HG03045 (cell line): ENCODE measurements around the gene ZFAND2A.
"Not testable (repeated sequence)": the region's sequence is repeated elsewhere in the genome, so short reads cannot be mapped to it uniquely, and the experiment has no call there.

Experiments used
- ATAC-seq: cut with Tn5 transposase; IDR thresholded peaks from one replicate; pipeline ENCODE4 v1.9.1; 2021; ENCODE audit warnings: mild to moderate bottlenecking, moderate library complexity; ENCODE audit not compliant: unreplicated experiment

ZFAND2A gene

DNA sequence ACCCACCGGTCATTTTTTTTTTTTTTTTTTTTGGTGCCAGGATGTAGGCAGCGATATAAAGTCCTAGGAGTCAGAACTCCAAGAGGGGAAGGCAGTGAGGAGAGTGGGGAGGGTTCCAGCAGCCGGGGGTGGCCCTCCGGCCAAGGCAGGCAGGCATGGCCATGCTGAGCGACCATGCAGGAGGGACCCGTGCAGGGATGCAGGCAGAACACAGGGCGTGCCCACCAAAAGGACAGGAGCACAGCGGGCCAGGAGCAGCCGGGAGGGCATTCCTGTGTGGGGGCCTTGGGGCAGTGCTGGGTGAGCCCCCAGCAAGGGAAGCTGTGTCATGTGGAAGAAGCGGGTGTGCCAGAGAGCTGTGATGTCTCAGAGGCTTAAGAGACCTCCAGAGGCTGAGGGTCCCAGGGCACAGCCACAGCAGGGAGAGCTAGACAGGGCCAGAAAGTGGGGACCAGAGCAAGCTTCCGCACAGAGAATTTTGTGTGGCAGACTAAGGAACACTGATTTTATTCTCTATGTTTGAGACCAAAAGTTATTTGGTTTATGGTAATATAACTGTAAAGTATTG, 5.7 kb downstream of the ZFAND2A start:
- no peak for ATAC-seq

DNA sequence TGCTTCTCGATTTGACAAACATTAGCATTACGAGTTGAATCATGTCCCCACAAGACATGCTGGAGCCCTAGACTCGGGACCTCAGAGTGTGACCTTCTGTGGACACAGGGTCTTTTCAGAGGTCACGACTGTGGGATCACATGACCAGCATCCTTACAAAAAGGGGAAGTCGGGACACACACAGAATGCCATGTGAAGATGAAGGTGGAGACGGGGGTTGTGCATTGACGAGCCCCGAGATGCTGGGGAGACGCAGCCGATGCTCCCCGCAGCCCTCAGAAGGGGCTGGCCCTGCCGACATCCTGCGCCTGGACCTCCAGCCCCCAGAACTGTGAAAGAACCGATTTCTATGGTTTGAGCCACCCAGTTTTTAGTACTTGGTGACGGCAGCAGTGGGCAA, 7.5 kb downstream of the ZFAND2A start:
- ATAC-seq: no peak

DNA sequence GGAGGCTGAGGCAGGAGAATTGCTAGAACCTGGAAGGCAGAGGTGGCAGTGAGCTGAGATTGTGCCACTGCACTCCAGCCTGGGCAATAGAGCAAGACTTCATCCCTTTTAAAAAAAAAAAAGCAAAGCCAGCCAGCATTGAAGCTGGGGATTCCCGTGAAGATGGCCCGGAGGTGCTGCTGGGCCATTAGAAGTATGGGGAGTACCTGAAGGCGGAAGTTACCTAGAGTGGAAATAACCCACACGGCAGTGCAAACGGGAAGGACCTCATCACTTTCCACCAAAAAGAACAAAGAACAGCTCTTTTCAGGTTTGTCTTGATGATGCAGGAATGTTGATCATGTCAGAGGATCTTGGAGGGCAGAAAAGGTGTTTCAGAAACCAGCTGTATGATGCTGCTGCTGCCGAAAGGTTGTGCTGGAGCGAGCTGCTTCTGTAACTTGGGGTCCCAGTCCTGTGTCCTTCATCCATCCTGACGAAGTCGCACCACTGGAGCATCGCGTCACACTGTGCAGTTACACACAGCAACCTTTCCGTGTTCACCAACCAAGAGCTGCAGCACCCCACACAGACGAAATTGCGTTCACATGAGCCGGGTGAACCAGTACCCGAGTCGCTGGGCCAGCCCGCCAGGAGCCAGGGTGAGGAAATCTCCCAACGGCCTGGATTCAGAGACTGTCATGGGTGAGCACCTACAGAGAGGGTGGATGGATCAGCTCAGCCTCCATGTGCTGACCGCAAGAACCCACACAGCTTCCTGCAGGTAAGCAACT, 8.2 kb downstream of the ZFAND2A start:
- no peak for ATAC-seq

DNA sequence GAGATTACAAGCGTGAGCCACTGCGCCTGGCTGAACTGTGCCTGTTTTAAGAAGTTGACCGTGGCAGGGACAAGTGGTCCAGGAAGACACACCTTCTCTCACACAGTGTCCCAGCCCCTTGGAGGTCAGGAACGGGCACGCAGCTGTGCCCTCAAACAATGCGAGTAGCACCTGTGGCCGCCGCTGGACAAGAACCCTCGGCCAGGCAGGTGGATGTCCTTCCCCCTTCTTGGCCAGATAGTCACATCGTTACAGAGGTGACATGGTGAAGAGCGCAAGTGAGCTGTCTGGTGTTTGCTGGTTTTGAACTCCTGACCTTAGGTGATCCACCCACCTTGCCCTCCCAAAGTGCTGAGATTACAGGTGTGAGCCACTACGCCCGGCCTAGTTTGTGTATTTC, 8.8 kb downstream of the ZFAND2A start:
- ATAC-seq: no peak

DNA sequence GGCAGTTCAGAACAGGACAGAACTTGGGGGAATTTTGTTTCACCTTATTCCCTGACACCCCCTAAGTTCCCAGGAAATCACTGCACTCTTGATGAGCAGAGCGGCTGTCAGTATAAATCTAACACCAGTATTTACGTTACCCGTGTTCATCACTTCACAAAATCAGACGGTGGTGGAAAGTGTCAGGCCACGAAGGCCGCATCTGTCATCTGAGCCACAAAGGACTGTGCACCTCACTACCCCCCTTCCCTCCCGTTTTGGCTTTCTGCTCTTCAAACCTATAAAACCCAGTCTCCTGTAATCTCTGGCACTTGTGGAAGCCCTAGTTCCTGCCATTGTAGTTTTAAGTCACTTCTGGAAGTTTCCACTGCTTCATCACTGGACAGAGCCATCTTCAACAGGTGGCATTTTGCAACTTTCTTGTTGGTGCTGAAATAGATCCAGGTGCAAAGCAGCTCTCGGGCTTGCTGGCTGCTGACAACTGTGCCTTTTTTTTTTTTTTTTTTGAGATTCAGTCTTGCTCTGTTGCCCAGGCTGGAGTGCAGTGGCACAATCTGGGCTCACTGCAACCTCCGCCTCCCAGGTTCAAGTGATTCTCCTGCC, 9.5 kb downstream of the ZFAND2A start:
- no peak for ATAC-seq

DNA sequence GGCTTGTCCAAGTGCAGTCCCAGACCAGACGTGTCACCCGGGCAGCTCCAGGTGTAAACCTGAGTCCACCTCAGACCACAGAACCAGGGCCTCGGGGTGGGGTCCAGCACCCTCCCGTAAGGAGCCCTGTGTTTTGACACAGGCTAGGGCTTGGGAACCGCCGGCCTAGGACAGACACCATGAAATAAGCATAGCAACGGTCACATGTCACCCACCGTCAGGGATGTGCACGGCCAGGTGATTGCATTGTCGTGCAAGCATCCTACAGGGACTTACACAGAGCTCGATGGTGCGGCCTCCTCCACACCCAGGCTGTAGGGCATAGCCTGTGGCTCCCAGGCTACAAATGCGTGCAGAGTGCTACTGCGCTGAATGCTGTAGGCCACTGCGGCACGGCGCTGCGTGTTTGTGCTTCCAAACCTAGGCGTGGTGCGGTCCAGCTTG, 10.6 kb downstream of the ZFAND2A start:
- ATAC-seq: no peak

DNA sequence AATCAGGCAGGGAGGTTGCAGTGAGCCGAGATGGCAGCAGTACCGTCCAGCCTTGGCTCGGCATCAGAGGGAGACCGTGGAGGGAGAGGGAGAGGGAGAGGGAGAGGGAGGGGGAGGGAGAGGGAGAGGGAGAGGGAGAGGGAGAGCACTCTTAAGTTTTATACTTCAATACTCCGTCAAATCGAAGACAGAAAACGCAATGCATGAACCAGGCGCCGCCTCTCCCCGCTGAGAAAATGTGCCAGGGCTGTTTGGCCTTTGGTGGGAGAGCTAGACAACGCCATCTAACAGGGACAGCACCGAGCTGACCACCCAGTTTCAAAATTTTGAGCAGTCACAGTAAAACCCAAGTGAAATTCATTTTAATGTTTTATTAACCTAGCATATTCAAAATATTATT, 12.1 kb downstream of the ZFAND2A start:
- not testable (repeated sequence) for ATAC-seq

DNA sequence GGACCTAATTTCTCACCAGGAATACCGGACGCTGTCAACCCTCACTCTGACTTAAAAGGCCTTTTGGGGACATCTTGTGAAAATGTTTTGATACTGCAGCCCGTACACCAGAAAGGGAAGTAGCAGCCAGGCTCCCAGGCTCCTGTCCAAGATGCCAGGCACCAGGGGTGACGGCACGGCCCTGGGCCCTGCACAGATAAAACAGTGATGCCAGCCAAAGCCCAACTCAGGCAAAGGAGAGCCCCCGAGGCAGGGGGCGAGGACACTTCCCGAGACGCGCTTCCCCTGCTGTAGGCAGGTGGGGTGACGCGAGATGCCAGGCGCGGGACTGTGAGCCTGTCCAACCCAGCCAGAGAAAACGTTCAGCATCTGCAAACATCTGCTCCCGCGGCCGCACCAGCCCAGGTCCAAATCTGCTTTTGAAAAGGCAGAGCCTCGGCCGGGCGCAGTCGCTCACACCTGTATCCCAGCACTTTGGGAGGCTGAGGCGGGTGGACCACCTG, 15.7 kb downstream of the ZFAND2A start:
- ATAC-seq: no peak

DNA sequence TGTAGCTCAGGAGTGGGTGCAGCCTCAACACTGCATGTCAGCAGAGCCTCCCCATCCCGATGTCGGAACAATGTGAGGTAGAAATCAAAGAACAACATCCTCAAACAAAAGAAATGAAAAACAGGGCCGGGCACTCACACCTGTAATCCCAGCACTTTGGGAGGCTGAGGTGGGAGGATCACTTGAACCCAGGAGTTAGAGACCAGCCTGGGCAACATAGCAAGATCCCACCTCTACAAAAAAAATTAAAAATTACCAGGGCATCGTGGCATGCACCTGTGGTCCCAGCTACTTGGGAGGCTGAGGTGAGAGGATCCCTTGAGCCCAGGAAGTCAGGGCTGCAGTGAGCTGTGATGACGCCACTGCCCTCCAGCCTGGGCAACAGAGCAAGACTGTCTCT, 17.0 kb downstream of the ZFAND2A start:
- ATAC-seq: not testable (repeated sequence)

DNA sequence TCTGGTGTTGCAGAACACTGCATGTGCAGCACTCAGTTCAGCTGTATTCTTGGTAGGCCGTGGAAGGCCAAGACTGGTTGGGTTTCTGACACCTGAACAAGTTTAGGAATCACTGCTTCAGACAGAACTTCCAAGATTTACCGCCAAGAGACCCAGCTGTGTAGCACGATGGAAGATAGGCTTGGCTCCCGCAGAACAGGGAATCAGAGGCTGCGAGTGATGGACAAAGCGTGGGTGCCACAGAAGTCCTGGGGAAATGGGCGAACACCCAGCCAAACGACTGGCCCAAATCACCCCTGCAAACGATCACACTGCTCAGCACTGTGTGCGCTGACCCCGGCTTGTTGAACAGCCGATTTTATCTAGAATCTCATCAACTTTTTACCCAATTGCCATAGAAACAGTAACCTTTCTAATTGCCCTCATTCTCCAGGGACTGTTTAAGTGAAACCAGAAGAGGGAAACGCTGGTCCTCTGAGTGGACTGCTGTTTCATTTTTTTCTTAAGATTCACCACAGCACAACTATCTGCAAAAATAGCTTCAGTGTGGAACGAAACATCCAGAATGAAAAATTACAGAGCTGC, 17.9 kb downstream of the ZFAND2A start:
- no peak for ATAC-seq

DNA sequence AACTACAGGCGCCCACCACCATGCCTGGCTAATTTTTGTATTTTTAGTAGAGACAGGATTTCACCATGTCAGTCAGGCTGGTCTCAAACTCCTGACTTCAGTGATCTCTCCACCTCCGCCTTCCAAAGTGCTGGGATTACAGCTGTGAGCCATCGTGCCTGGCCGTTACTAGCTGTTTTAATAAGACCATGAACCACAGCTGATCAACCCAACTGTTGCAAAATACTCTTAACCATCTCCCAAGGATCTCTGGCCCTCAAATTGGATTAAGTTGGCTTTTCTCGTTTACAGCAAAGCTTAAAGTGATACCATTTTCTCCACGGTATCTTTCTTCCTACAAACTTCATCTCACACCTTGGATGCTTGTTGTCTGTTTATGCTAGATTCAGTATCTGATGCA, 18.3 kb downstream of the ZFAND2A start:
- ATAC-seq: no peak

DNA sequence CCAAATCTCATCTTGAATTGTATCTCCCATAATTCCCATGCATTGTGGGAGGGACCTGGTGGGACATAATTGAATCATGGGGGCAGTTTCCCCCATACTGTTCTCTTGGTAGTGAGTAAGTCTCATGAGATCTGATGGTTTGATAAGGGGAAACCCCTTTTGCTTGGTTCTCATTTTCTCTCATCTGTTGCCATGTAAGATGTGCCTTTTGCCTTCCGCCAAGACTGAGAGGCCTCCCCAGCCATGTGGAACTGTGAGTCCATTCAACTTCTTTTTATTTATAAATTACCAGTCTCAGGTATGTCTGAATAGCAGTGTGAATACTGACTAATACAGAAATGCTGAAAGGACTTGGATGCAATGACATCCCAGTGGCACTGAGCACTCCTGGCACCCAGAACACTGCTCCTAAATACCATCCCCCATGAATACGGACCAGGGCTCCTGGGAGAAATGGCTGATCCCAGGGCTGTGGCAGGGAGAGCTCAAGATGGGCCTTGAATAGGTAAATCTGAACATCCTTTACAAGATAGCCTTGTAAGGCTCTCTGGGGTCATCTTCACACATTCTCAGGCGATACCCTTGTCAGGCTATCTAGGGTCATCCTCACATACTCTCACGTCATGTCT, 19.4 kb downstream of the ZFAND2A start:
- no peak for ATAC-seq

DNA sequence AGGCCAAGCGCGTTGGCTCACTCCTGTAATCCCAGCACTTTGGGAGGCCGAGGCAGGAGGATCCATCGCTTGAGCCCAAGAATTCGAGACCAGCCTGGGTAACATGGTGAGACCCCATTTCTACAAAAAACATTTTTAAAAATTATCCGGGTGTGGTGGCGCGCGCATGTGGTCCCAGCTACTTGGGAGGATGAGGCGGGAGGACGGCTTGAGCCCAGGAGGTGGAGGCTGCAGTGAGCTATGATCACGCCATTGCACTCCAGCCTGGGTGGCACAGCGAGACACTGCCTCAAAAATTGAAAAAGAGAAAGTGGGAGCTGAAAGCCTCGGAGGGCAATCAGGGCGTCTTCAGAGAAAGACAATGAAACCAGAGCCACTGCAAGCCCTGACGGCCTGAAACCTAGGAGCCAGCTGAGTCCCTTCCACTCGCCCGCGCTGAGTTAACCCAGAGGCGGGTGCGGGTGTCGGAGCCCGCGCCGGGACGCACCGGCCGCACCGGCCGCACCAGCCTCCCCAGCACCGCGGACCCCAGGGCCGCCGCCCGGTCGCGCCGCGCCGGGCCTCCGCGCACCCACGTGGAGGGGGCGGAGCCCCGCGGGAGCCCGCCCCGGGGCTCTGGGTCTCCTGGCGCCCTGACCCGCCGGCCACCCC, 22.4 kb downstream of the ZFAND2A start:
- peak; percentile 55 for ATAC-seq

DNA sequence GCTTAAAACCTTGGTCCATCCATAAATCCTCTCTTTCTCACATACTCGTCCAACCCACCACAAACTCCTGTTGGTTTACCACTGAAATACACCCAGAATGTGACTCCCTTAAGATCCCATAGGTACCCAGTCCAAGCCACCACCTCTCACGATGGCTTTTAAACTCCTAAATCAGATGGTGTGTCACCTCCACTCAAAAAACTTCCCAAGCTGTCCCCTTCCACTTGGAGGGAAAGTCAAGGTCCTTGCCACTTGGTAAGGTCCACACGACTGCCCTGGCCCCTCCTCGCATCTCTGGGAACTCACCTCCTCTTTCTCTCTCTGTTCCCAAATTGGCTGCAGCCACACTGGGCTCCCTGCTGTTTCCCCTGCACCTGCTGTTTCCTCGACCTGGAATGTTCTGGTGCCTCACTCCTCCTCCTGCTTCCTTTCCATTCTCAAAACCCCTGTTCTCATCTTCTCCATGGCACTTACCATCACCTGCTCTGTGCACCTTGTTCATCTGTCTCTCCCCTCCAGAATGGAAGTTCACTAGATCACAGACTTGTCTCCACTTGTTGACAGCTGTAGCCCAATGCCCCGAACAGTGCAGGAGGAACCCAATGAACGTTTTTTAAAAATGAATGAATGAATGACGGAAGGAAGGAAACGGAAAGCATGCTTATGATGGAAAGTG, 23.0 kb downstream of the ZFAND2A start:
- no peak for ATAC-seq

DNA sequence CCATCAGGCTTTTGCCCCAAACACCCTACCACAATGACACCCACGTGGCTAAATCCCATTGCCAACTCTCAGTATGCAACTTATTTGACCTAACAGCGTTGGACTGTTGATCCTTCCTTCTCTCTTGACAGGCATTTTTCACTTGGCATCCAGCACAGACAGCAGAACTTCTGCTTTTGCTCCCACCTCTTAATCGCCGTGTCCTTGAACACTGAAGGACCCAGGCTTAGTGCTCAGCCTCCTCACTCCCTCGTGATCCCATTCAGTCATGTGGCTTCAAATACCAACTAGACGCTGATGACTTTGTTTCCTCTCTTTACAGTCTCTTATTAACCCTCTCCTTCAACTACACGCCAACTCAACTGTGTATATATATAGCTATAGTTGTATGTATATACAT, 25.0 kb downstream of the ZFAND2A start:
- ATAC-seq: no peak

DNA sequence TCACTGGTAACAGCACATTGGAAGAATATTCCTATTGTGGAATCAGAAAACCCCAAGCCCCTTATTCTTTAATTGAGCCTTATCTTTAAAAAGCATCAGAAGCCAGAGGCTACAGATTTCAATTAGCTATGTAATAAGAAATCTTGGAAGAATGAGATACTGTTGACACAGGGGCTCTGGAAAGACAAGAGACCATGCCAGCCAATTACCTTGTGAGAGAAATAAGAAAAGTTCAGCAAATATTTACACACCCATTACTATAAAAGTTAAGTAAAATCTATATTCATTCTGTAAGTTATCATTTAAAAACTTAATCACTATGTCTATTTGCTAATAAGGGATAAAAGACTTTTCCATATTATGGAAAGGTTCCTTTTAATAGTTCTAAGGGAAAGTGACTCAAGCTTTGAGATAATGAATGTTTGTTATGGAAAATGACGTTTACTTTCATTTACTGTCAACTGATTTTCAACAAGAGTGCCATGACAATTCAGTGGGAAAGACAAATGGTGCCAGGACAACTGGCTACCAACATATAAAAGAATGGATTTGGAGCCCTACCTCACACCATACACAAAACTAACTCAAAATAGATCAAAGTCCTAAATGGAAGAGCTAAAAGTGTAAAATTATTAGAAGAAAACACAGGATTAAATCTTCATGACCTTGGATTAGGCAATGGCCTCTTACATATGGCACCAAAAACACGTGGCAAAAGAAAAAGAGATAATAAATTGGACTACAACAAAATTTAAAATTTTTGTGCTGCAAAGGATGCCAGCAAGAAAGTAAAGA, 28.3 kb downstream of the ZFAND2A start:
- ATAC-seq: no peak

DNA sequence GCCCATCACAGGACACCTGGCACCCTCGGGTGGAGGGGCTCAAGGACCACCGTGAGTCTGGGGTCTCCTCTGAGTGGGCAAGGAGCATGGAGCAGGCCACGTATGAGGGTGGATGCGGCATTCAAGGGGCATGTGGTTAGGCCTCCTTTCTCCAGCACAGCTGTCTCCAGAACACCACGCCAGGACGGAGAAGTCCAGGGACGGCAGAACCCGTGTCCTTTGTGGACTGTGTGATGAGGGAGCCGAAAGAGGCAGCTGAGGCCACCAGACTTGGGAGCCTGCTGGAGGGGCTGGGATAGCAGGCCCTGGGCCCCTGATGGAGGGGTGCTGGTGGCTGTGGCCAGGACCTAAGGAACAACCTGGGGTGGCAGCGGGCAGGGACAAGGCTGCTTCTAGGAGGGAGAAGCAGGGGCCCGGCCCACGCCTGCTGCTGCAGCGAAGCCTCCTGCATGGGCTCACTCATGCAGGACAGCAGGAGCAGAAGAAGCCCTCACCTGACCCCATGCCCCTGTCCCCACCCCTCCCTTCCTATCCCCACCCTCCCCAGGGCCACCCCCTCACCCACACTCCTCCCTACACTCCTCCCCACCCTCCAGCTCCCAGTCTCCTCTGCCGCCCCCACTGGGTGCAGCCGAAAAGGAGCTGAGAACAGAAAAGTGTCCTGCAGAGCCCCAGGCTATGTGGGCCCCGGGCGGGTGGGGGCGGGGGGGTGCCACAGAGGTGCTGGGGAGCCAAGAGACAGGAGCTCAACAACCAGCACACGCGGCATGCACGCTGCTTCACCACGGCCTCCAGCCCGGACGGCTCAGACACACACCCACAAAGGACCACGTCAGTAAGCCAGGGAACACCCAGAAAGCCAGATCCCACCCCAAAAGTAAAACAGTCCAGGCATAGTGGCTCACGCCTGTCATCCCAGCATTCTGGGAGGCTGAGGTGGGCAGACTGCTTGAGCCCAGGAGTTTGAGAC, 29.7 kb downstream of the ZFAND2A start:
- ATAC-seq: no peak

DNA sequence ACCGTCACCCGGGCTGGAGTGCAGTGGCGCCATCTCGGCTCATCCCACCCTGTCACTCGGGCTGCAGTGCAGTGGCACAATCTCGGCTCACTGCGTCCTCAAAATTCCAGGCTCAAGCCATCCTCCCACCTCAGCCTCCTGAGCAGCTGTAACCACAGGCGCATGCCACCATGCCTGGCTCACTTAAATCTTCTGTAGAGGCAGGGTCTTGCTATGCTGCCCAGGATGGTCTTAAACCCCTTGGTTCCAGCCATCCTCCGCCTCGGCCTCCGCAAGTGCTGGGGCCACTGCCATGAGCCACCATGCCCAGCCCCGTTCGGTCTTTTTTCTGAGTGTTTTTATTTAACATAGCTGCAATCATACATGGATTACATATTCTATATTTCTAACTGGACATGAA, 30.6 kb downstream of the ZFAND2A start:
- ATAC-seq: no peak
